Spinal cord (tissue), 10 donors: ENCODE measurements around the gene CLOCK. TPM values are rescaled to one million over a fixed set of nuclear protein-coding genes. Genes with fewer than 3 reads are reported as not detected.
A peak's percentile ranks its signal among the peaks of the same experiment; 100 is the strongest.

Source experiments
- DNase-seq, 6 donors: peaks; one replicate each; pipeline versions ENCODE4 v3.0.0 to v3.0.0-alpha.2; 2013 to 2015; ENCODE audit warnings: low spot score in 6 of 6, low read depth in 4 of 6
- H3K27ac ChIP-seq: one replicate; pipeline ENCODE4 v1.5.1; 2013; ENCODE audit warnings: low read depth, low read length, control low read depth
- H3K27me3 ChIP-seq: one replicate; pipeline ENCODE4 v1.6.1; 2013; ENCODE audit warnings: low read length; ENCODE audit not compliant: control insufficient read depth, insufficient read depth
- H3K36me3 ChIP-seq: one replicate; pipeline ENCODE4 v1.6.1; 2013; ENCODE audit warnings: low read length; ENCODE audit not compliant: control insufficient read depth, insufficient read depth
- H3K4me1 ChIP-seq: one replicate; pipeline ENCODE4 v1.6.1; 2013; ENCODE audit warnings: low read length; ENCODE audit not compliant: control insufficient read depth, insufficient read depth
- H3K4me3 ChIP-seq: one replicate; pipeline ENCODE4 v1.5.1; 2013; ENCODE audit warnings: low read depth, low read length, control low read depth
- H3K9me3 ChIP-seq: one replicate; pipeline ENCODE4 v1.6.1; 2013; ENCODE audit warnings: low read length; ENCODE audit not compliant: control insufficient read depth, insufficient read depth
- WGBS: methylation state at CpG from one replicate; pipeline ENCODE4 v1.1.5; 2013; ENCODE audit warnings: missing lambda C conversion rate; ENCODE audit not compliant: insufficient coverage; 5-methylcytosine and 5-hydroxymethylcytosine counted together
- polyA plus RNA-seq, 2 donors: library from polyadenylated mRNA; unstranded; fragments of 120-200 nt; gene quantifications; one replicate each; pipeline ENCODE4 v1.2.1, GENCODE V29; 2013; ENCODE audit not compliant: insufficient read length in 2 of 2
- total RNA-seq, 2 donors: library from RNA; depleted of rRNA in 1 of 2; stranded (reverse); fragments of 120-200 nt in 1 of 2; fragments of >200 nt in 1 of 2; gene quantifications; one replicate each; pipeline versions ENCODE4 v1.2.3 to v1.2.4, GENCODE V29; 2013 to 2014
- donor health status: healthy.

CLOCK gene
- total and polyA plus RNA-seq, 4 donors = 12.5 to 37.8 (median 22.2) TPM

DNA sequence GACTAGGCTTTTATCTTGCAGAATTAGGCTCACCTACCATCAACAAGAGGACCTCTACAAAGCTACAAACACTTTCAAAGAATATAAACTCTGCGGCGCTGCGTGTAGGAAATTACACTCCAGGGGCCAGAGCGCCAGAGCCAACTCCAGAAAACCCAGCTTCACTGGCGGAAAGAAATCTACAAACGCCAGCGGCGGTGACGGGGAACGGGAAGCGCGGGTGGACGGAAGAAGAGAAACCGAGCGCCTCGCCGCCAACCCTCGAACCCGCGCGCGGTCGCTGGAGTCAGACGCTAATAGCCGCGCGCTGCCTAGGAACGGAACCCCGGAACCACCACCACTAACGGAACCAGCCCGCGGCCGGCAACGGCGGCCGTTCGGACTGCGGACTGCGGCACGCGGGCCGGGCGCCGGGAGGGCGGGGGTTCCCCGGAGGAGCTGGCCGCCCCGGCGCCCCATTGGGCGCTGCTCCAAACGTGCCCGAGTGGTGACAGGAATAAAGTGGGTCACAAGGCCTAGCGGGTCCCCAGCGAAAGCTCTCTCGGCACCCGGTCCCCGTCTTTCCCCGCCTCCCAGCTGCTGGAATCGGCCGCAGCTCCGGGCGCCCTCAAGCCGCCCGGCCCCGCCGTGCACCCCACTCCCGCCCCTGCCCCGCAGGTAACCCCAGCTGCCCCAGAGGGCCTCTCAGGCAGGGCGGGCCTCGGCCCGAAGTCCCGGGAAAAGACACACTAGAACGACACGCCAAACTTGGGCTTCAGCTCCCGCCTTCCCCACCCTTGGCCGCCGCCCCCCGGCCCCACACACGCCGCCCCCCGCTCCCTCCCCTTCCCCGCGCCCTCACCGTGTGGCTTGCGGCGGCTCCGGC is 836 bp downstream of the CLOCK start:
- Histone ChIP-seq H3K36me3 (no peaks in the 10 kb centered on the region), H3K4me3 (peak overlapping the region; percentile 84), H3K9me3 (no peaks in the 10 kb centered on the region), H3K27ac (peak overlapping the region; percentile 96), H3K27me3 (no peaks in the 10 kb centered on the region), H3K4me1 (no peaks in the 10 kb centered on the region)
- under 1% methylated on average over 74 of the region's 87 CpGs for WGBS
- peak; percentile 58 to 91 (median 66) for DNase-seq

DNA sequence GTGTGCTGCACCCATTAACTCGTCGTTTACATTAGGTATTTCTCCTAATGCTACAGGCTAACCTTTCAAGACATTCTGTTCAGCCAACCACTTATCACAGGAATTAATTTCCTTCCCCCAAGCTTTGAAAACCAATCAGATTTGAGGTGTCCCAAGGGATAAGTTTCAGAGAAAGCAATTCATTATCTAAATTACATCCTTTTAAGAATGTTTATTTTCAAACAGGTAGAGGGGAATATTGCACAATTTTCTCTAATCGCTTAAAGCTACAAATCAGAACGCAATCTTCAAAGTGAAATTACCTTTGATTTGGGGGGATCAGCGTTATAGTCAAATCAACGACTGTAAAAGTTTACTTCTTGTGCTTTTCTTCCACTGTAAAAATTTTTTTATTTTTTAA is 1.6 kb downstream of the CLOCK start:
- 0% methylated on average over 1 of the region's 6 CpGs for WGBS

DNA sequence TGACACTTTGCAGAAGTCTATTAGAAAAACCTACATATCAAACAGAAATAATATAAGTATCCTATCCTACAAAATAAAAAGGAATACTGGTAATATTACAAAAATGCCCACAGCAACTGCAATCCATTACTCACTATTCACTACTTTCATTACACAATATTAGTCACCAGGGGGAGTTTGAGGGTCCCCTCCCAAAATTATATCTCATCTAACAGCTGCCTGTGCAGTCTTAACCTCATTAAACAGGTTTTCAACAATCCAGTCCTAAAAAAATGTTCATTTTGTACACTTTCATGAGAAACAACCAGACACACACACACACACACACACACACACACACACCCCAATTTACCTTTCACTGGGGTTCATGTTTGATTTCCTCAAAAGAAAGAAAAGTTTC is 2.9 kb downstream of the CLOCK start:
- Histone ChIP-seq H3K4me3 (no peak overlapping the region), H3K9me3 (no peaks in the 10 kb centered on the region), H3K36me3 (no peaks in the 10 kb centered on the region), H3K27ac (no peak overlapping the region), H3K4me1 (no peaks in the 10 kb centered on the region), H3K27me3 (no peaks in the 10 kb centered on the region)
- no peak for DNase-seq

More for the DNA sequence above, 1.6 kb downstream of the CLOCK start:
- H3K27ac ChIP-seq = peak overlapping the region; percentile 96
- peak in 3 of 6 donors; percentile 7 to 74 (median 11) for DNase-seq
- H3K4me3 ChIP-seq = peak overlapping the region; percentile 84
- H3K9me3 ChIP-seq = no peaks in the 10 kb centered on the region
- H3K36me3 ChIP-seq = no peaks in the 10 kb centered on the region
- no peaks in the 10 kb centered on the region for H3K27me3 ChIP-seq
- H3K4me1 ChIP-seq = no peaks in the 10 kb centered on the region

DNA sequence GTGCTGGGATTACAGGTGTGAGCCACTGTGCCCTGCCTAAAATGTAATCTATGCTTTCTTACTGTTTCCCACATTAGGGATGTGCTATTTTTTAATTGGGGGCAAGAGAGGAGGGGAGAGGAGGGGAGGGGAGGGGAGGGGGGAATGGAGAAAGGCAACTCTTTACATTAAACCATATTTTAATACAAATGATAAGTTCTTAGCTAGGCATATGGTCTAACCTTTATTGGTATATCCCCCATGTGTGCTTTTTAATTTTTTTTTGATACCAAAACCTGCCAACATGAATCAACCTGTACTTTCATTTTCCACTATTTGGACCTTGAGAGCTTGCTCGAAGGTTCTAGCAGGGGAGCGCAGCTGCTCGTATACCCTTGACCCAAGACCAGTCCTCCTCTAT is 6.4 kb downstream of the CLOCK start:
- Histone ChIP-seq H3K27ac (no peak overlapping the region), H3K4me3 (no peak overlapping the region), H3K4me1 (no peaks in the 10 kb centered on the region), H3K36me3 (no peaks in the 10 kb centered on the region), H3K9me3 (no peaks in the 10 kb centered on the region), H3K27me3 (no peaks in the 10 kb centered on the region)
- 100% methylated on average over 3 of the region's 3 CpGs for WGBS
- no peak for DNase-seq

DNA sequence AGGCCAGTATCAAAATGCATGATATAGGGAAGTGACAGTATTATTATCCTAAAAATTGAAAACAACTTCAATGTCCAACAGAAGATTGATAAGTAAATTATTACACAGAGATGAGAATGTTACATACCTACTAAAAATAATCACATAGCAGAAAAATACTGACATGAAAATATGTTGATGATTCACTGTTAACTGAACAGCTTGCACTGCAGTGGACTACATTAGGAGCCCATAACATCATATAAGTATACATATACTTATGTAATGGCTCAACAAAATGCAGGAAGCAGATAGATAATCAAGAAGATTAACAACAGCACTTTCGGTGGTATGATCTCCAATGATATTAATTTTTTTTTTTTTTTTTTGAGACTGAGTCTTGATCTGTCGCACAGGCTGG is 7.1 kb downstream of the CLOCK start:
- no peak for DNase-seq
- Histone ChIP-seq H3K9me3 (no peaks in the 10 kb centered on the region), H3K36me3 (no peaks in the 10 kb centered on the region), H3K27ac (no peak overlapping the region), H3K4me3 (no peak overlapping the region), H3K4me1 (no peaks in the 10 kb centered on the region), H3K27me3 (no peaks in the 10 kb centered on the region)
- no CpG with 5 or more reads among the region's 2 CpGs for WGBS

DNA sequence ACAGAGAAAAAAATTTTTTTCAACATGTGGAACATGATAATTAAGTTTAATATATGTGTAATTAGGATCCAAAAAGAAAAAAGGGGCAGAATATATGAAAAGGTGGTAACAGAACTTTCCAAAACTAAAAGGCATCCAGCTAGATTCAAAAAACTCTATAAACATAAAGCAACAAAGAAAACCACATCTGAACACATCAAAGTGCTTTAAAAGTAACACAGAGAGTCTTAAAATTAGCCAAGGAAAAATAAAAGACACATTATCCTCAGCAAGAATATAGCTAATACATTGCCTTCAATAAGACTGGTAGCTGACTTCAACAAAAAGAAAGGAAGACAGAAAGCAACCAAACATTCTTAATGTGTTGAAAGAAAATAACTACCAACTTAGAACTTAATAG is 8.2 kb downstream of the CLOCK start:
- H3K9me3 ChIP-seq = no peaks in the 10 kb centered on the region
- no peaks in the 10 kb centered on the region for H3K4me1 ChIP-seq
- H3K27me3 ChIP-seq = no peaks in the 10 kb centered on the region
- H3K4me3 ChIP-seq = no peak overlapping the region
- no peak for DNase-seq
- H3K27ac ChIP-seq = no peak overlapping the region
- H3K36me3 ChIP-seq = no peaks in the 10 kb centered on the region

DNA sequence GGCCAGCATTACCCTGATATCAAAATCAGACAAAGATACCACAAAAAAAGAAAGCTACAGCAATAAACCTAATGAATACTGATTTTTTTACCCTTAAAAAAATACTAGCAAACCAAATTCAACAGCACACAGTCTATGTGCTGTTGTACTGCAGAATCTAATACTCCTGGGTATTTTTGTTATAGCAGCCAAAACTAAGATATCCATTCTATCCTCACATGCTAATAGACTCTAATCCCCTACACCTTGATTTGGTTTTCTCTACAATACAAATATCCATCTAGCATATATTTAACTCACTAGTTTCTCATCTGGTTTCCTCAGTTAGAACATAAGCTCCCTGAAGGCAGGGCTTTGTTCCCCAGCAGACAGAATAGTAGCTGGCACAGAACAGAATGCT is 12.4 kb downstream of the CLOCK start:
- H3K4me1 ChIP-seq = no peaks in the 10 kb centered on the region
- no peaks in the 10 kb centered on the region for H3K27me3 ChIP-seq
- no peaks in the 10 kb centered on the region for H3K36me3 ChIP-seq
- no peak for DNase-seq
- H3K4me3 ChIP-seq = no peak overlapping the region
- no peak overlapping the region for H3K27ac ChIP-seq
- H3K9me3 ChIP-seq = peaks cover 4% of the 10 kb centered on the region

DNA sequence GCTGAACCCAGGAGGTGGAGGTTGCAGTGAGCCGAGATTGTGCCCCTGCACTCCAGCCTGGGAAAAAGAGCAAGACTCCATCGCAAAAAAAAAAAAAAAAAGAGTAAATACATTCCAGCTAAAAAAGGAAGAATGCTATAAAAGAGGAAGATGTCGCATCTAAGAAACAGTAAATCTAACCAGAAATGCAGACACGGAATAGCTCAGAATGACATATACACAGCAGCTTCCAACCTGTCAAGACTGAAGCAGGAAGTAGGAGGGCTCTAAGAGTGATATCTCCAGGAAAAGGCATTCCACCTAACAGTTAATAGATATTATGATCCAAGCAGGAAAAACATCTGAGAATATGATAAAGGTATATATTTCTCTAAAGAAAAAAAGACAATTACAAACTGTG is 16.0 kb downstream of the CLOCK start:
- peaks cover 4% of the 10 kb centered on the region for H3K9me3 ChIP-seq
- no CpG with 5 or more reads among the region's 4 CpGs for WGBS
- H3K4me3 ChIP-seq = no peak overlapping the region
- no peaks in the 10 kb centered on the region for H3K4me1 ChIP-seq
- no peaks in the 10 kb centered on the region for H3K36me3 ChIP-seq
- H3K27ac ChIP-seq = no peak overlapping the region
- no peaks in the 10 kb centered on the region for H3K27me3 ChIP-seq
- no peak for DNase-seq

DNA sequence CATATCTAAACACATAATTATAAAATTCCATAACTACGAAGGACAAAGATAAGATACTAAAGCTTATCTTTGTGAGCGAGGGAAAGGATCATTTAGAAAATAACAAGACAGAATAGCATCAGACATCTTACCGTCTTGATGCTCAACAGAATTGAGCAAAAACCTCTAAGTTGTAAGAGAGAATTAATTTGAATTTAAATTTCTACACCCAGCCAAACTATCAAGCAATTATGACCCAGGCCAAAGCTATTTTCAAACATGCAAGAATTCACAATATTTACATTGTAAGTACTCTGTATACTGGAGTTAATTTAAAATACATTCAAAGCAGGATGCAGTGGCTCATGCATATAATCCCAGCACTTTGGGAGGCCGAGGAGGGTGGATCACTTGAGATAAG is 16.5 kb downstream of the CLOCK start:
- no peak for DNase-seq
- no CpG with 5 or more reads among the region's 4 CpGs for WGBS
- Histone ChIP-seq H3K9me3 (peaks cover 4% of the 10 kb centered on the region), H3K4me3 (no peak overlapping the region), H3K27me3 (no peaks in the 10 kb centered on the region), H3K4me1 (no peaks in the 10 kb centered on the region), H3K36me3 (no peaks in the 10 kb centered on the region), H3K27ac (no peak overlapping the region)

DNA sequence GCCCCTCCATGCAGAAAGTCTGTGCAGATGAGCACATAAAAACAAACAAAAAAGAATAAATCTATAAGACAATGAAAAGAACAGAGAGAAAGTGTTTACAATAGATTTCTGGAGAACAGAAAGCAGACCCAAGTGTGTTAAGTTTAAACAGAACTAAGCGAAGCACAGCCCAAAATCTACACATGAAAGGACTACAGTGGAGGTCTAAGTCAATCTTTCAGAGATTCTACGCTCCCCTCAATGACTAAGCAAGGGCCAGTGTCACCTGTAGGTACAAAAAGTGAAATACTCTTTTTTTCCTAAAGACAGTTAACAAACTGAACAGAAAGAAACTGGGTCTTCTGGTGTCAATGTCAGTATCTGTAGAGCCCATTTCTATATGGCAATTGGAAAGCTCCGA is 18.2 kb downstream of the CLOCK start:
- no peak overlapping the region for H3K27ac ChIP-seq
- H3K9me3 ChIP-seq = peaks cover 4% of the 10 kb centered on the region
- no peaks in the 10 kb centered on the region for H3K4me1 ChIP-seq
- no peaks in the 10 kb centered on the region for H3K27me3 ChIP-seq
- no peaks in the 10 kb centered on the region for H3K36me3 ChIP-seq
- DNase-seq = no peak
- H3K4me3 ChIP-seq = no peak overlapping the region
- 100% methylated on average over 1 of the region's 3 CpGs for WGBS
